H1 (cell line): ENCODE data around the gene HAUS2. TPM values are rescaled to one million over a fixed set of nuclear protein-coding genes. Genes with fewer than 3 reads are reported as not detected.

Experiments used
- ASH2L ChIP-seq: fragments of 200-600, 300-600 bp; sonication (generic); IDR thresholded peaks from one replicate; pipeline ENCODE4 v1.7.1; 2017; ENCODE audit warnings: low read length
- BCL11A ChIP-seq, 2 experiments: IDR thresholded peaks; one replicate each; pipeline ENCODE4 v1.6.1; 2011; ENCODE audit warnings: low read depth in 2 of 2, low read length in 2 of 2, mild to moderate bottlenecking in 2 of 2
- E2F6 ChIP-seq: IDR thresholded peaks from 2 replicates; pipeline ENCODE4 v1.6.1; 2012; ENCODE audit warnings: inconsistent platforms
- POLR2A ChIP-seq, 2 experiments: IDR thresholded peaks; 1 replicate in 1 of 2; 2 replicates in 1 of 2; pipeline ENCODE4 v1.6.1; 2011; ENCODE audit warnings: low read depth in 2 of 2, low read length in 2 of 2, mild to moderate bottlenecking in 2 of 2; ENCODE audit errors: control extremely low read depth in 1 of 2
- TBP ChIP-seq: IDR thresholded peaks from 2 replicates; pipeline ENCODE4 v1.6.1; 2011; ENCODE audit warnings: low read depth, low read length, improper control_type of control experiment
- polyA plus RNA-seq, 7 experiments: library from polyadenylated mRNA; depleted of rRNA in 3 of 7; stranded (reverse) in 5 of 7; unstranded in 2 of 7; fragments of >200 nt in 5 of 7; fragments of 200-250 nt in 2 of 7; gene quantifications; 1 replicate in 5 of 7; 2 replicates in 1 of 7; 4 replicates in 1 of 7; pipeline versions ENCODE4 v1.2.1 to v1.2.3, GENCODE V29; 2011 to 2013; ENCODE audit warnings: missing spikeins in 2 of 7, mixed read lengths in 2 of 7
- total RNA-seq: library from RNA; stranded (reverse); fragmentation: NEBNext Ultra II Directional; extraction: Animal tissue kit (Norgen Biotek cat#: 25700); gene quantifications from 2 replicates; pipeline ENCODE4 v1.2.1, GENCODE V29; 2021
- TF ChIP-seq, protein P1 (sequence below): IDR thresholded peaks from 2 replicates; pipeline ENCODE4 v1.6.1; 2012; ENCODE audit warnings: inconsistent platforms

Gene HAUS2
- total and polyA plus RNA-seq, 2 of the 8 experiments (the other 6 are each of a cell fraction or from before 2014, with no cell fraction given) = 12.1 to 33.5 TPM

DNA sequence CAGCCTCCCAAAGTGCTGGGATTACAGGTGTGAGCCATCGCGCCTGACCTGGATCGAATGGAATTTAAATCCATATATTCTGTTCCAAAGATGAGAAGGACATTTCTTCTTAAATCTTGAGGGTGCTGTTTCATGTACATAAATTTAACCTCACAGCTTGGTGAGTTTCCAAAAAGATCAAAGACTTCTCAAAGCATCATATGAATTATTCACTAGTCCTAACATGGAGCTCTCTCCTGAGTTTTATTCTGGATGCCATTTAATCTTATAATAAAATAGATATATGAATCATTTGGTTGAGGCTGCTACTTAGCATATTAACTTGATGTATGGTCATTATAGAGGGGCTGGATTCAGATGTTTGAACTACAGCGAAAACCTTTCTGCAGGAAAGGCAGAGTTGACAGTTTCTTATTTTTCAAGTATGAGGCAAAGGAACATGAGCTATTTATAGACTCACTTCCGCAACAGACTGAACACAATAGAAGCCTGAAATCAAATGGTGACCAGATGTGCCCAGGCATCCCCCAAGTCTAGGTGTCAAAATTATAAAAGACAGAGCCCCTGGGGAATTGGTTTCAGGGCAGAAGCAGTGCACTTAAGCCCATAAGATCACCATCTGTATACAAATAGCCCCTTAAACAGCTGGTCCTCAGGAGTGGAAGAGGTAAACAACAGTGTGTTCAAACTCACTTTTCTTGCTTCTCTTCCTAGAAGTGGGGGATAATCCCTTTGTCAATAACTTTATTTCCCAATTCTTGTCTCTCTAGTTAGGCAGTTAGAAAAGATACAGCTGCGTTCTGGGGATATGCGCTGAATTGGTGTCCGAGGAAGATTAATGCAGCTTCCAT is 56.5 kb downstream of the HAUS2 start (continued):
- TF ChIP-seq, protein P1, sequence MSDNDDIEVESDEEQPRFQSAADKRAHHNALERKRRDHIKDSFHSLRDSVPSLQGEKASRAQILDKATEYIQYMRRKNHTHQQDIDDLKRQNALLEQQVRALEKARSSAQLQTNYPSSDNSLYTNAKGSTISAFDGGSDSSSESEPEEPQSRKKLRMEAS = no peak
- TF ChIP-seq ASH2L (no peak), TBP (no peak), E2F6 (no peak), BCL11A (IDR thresholded peaks at IDR 0.05; ENCODE audit: low read depth in 2 of 2, low read length in 2 of 2) (no peak), POLR2A (IDR thresholded peaks at IDR 0.05; ENCODE audit: control extremely low read depth in 1 of 2, low read depth in 2 of 2, low read length in 2 of 2) (no peak)
